ENCODE data around the gene PGS1. TPM values are rescaled to one million over a fixed set of nuclear protein-coding genes. Genes with fewer than 3 reads are reported as not detected.

Gene PGS1
- total RNA-seq, 1 donor from 2014 or later, result 35.4 TPM

- DNase-seq (ENCODE audit: low spot score), result no peak
Measured at GRCh38 chr17:78469443-78469842, 91.0 kb downstream of the PGS1 start.

GRCh38 chr17:78471635-78472034 is 93.2 kb downstream of the PGS1 start:
- DNase-seq (ENCODE audit: low spot score), result no peak

DNA sequence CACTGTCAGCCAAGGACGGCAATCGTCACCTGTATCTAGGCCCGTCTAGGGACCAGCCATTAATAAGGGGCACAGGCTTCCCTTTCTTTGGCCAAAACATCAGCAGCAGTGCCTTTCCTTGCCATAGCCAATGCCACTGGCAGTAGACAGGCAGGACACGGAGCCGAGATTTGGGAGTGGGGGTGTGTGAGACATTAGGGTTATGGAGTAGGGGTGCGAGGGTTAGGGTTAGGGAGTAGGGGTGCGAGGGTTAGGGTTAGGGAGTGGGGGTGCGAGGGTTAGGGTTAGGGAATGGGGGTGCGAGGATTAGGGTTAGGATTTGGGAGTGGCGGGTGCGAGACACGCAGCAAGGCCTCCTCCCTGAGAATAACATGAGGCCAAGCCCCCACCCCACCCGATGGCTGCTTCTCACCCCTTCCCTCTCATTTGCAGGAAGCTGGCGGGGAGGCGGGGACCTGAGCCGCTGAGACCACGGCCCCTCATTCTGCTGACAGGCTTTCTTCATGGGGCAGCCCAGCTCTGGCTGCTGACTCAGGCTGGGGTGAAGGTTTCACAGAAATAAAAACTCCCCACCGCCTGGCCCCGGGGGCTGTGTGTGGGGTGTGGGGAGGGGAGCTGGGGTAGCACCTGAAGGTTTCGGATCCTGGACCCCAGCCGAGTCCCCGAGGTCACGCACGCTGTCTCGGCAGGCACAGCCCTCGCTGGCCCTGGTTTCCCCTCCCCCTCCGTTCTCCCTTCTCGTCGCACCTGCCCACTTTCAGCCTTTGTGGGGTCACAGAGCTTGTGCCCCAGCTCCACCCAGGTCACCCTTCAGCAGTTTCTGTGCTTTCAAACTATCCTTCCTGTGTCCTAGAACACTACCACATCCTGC is 93.8 kb downstream of the PGS1 start:
- no peak for DNase-seq (ENCODE audit: low spot score)

GRCh38 chr17:78473951-78474613 is 95.6 kb downstream of the PGS1 start:
- DNase-seq (ENCODE audit: low spot score), result no peak

Other genes with a start within 250 kb of the PGS1 start
- gene TMC6, start 249.9 kb upstream of the PGS1 start, total RNA-seq (ENCODE audit: insufficient read depth, low replicate concordance), result 20.9 TPM
- gene TMC8, start 247.9 kb upstream of the PGS1 start, total RNA-seq (ENCODE audit: insufficient read depth, low replicate concordance), result not detected
- 7.2 TPM for gene C17orf99, start 232.3 kb upstream of the PGS1 start, total RNA-seq (ENCODE audit: insufficient read depth, low replicate concordance)
- gene SYNGR2, start 210.1 kb upstream of the PGS1 start, total RNA-seq (ENCODE audit: insufficient read depth, low replicate concordance), result 31.8 TPM
- gene TK1, start 191.6 kb upstream of the PGS1 start, total RNA-seq (ENCODE audit: insufficient read depth, low replicate concordance), result 8.9 TPM
- 5.3 TPM for gene AFMID, start 191.3 kb upstream of the PGS1 start, total RNA-seq (ENCODE audit: insufficient read depth, low replicate concordance)
- gene BIRC5, start 164.4 kb upstream of the PGS1 start, total RNA-seq (ENCODE audit: insufficient read depth, low replicate concordance), result 25.0 TPM
- 0.96 TPM for gene TMEM235, start 147.0 kb upstream of the PGS1 start, total RNA-seq (ENCODE audit: insufficient read depth, low replicate concordance)
- gene SOCS3, start 18.6 kb upstream of the PGS1 start, total RNA-seq (ENCODE audit: insufficient read depth, low replicate concordance), result 137 TPM
- not detected for gene DNAH17, start 198.7 kb downstream of the PGS1 start, total RNA-seq (ENCODE audit: insufficient read depth, low replicate concordance)